ENCODE data around the gene HCN1.
"Not testable (repeated sequence)": the region's sequence is repeated elsewhere in the genome, so short reads cannot be mapped to it uniquely, and the experiment has no call there.

Gene HCN1

GRCh38 chr5:45385321-45386058 lies 310.7 kb downstream of the HCN1 start:
- DNase-seq (ENCODE audit: extremely low read depth, low read depth): peak; percentile 85
- no peak overlapping the region for H3K4me3 ChIP-seq (replicated peaks; ENCODE audit: low read depth, low read length)
- no peak for TF ChIP-seq CTCF (IDR thresholded peaks at IDR 0.05; ENCODE audit: low read depth, low read length, missing control alignments)

- DNase-seq (ENCODE audit: extremely low read depth, low read depth): no peak
- H3K4me3 ChIP-seq (replicated peaks; ENCODE audit: low read depth, low read length): no peak overlapping the region
- TF ChIP-seq CTCF (IDR thresholded peaks at IDR 0.05; ENCODE audit: low read depth, low read length, missing control alignments): no peak
Measured at GRCh38 chr5:45383985-45384384, 312.2 kb downstream of the HCN1 start.

- TF ChIP-seq CTCF (IDR thresholded peaks at IDR 0.05; ENCODE audit: low read depth, low read length, missing control alignments): no peak
- H3K4me3 ChIP-seq (replicated peaks; ENCODE audit: low read depth, low read length): no peak overlapping the region
- no peak for DNase-seq (ENCODE audit: extremely low read depth, low read depth)
Measured at GRCh38 chr5:45382583-45382982, 313.6 kb downstream of the HCN1 start.

GRCh38 chr5:45376417-45376816 lies 319.8 kb downstream of the HCN1 start:
- no peak overlapping the region for H3K4me3 ChIP-seq (replicated peaks; ENCODE audit: low read depth, low read length)
- no peak for TF ChIP-seq CTCF (IDR thresholded peaks at IDR 0.05; ENCODE audit: low read depth, low read length, missing control alignments)
- peak; percentile 35 for DNase-seq (ENCODE audit: extremely low read depth, low read depth)

- H3K4me3 ChIP-seq (replicated peaks; ENCODE audit: low read depth, low read length): no peak overlapping the region
- DNase-seq (ENCODE audit: extremely low read depth, low read depth): no peak
- no peak for TF ChIP-seq CTCF (IDR thresholded peaks at IDR 0.05; ENCODE audit: low read depth, low read length, missing control alignments)
Measured at GRCh38 chr5:45372629-45373028, 323.6 kb downstream of the HCN1 start.

GRCh38 chr5:45371423-45371822 lies 324.8 kb downstream of the HCN1 start:
- H3K4me3 ChIP-seq (replicated peaks; ENCODE audit: low read depth, low read length); DNase-seq (ENCODE audit: extremely low read depth, low read depth): not testable (repeated sequence)

GRCh38 chr5:45355189-45355992 lies 340.8 kb downstream of the HCN1 start:
- DNase-seq (ENCODE audit: extremely low read depth, low read depth): no peak
- TF ChIP-seq CTCF (IDR thresholded peaks at IDR 0.05; ENCODE audit: low read depth, low read length, missing control alignments): no peak

More at GRCh38 chr5:45355189-45355992, 340.8 kb downstream of the HCN1 start:
- no peak overlapping the region for H3K4me3 ChIP-seq (replicated peaks; ENCODE audit: low read depth, low read length)
